ENCODE results near the gene GLCE. TPM values are rescaled to one million over a fixed set of nuclear protein-coding genes. Genes with fewer than 3 reads are reported as not detected.

Gene GLCE
- total RNA-seq, 4 donors from 2014 or later: 20.4 to 26.1 (median 22.9) TPM

GRCh38 chr15:69125236-69125635, 35.2 kb upstream of the GLCE start:
- Histone ChIP-seq H3K27me3 (no peaks in the 10 kb centered on the region), H3K27ac (peak overlapping the region in 1 of 4 donors; percentile 63), H3K36me3 (no peaks in the 10 kb centered on the region), H3K4me1 (peaks cover 15 to 45% (median 25%) of the 10 kb centered on the region in 3 donors), H3K9me3 (no peaks in the 10 kb centered on the region), H3K4me3 (no peak overlapping the region)
- no peak for TF ChIP-seq CTCF (IDR thresholded peaks at IDR 0.05)
- TF ChIP-seq POLR2A (IDR thresholded peaks at IDR 0.05): no peak
- WGBS, 2 donors: 69 to 79% methylated on average over 8 of the region's 8 CpGs
- no peak for DNase-seq
- intact Hi-C loops (cut with DNase I): no loop called here

GRCh38 chr15:69126054-69126469, 34.4 kb upstream of the GLCE start:
- TF ChIP-seq POLR2A (IDR thresholded peaks at IDR 0.05): no peak
- no peak for TF ChIP-seq CTCF (IDR thresholded peaks at IDR 0.05)
- intact Hi-C loops (cut with DNase I): no loop called here
- Histone ChIP-seq H3K4me1 (peaks cover 15 to 53% (median 26%) of the 10 kb centered on the region in 3 donors), H3K4me3 (no peak overlapping the region), H3K36me3 (no peaks in the 10 kb centered on the region), H3K27ac (peak overlapping the region in 2 of 4 donors; percentile 25 to 63), H3K27me3 (no peaks in the 10 kb centered on the region), H3K9me3 (no peaks in the 10 kb centered on the region)
- WGBS, 2 donors: 56 to 68% methylated on average over 3 of the region's 3 CpGs
- DNase-seq: no peak

- Histone ChIP-seq H3K27ac (peak overlapping the region in 1 of 4 donors; percentile 21), H3K36me3 (no peaks in the 10 kb centered on the region), H3K9me3 (no peaks in the 10 kb centered on the region), H3K4me1 (peaks cover 15 to 66% (median 26%) of the 10 kb centered on the region in 3 donors), H3K4me3 (no peak overlapping the region), H3K27me3 (no peaks in the 10 kb centered on the region)
- intact Hi-C loops (cut with DNase I): no loop called here
- 83 to 100% methylated on average over 1 of the region's 1 CpG for WGBS, 2 donors
- no peak for DNase-seq
- TF ChIP-seq POLR2A (IDR thresholded peaks at IDR 0.05): no peak
- no peak for TF ChIP-seq CTCF (IDR thresholded peaks at IDR 0.05)
Observed at GRCh38 chr15:69127306-69127705, 33.1 kb upstream of the GLCE start.

- no peak for DNase-seq
- H3K27me3 ChIP-seq: no peaks in the 10 kb centered on the region
- WGBS, 2 donors: 44 to 53% methylated on average over 2 of the region's 2 CpGs
- H3K4me3 ChIP-seq: peak overlapping the region in 2 of 4 donors; percentile 4 to 7
- intact Hi-C loops (cut with DNase I): no loop called here
- peaks cover 15 to 81% (median 30%) of the 10 kb centered on the region in 3 donors for H3K4me1 ChIP-seq
- peak overlapping the region; percentile 85 to 90 (median 86) for H3K27ac ChIP-seq
- no peak for TF ChIP-seq CTCF (IDR thresholded peaks at IDR 0.05)
- TF ChIP-seq POLR2A (IDR thresholded peaks at IDR 0.05): no peak
- no peaks in the 10 kb centered on the region for H3K36me3 ChIP-seq
- H3K9me3 ChIP-seq: no peaks in the 10 kb centered on the region
Observed at GRCh38 chr15:69128667-69129311, 31.6 kb upstream of the GLCE start.

GRCh38 chr15:69131362-69132220, 28.8 kb upstream of the GLCE start:
- TF ChIP-seq POLR2A (IDR thresholded peaks at IDR 0.05): no peak
- no peak for TF ChIP-seq CTCF (IDR thresholded peaks at IDR 0.05)
- no peak overlapping the region for H3K4me3 ChIP-seq
- H3K27ac ChIP-seq: peak overlapping the region in 3 of 4 donors; percentile 4 to 90 (median 17)
- H3K27me3 ChIP-seq: no peaks in the 10 kb centered on the region
- no peak for DNase-seq
- peaks cover 12 to 86% (median 35%) of the 10 kb centered on the region in 3 donors for H3K4me1 ChIP-seq
- H3K36me3 ChIP-seq: no peaks in the 10 kb centered on the region
- H3K9me3 ChIP-seq: no peaks in the 10 kb centered on the region
- intact Hi-C loops (cut with DNase I): no loop called here
- WGBS, 2 donors: 75 to 76% methylated on average over 7 of the region's 7 CpGs

All from esophagus squamous epithelium (tissue), 5 donors.